HepG2 (cell line): ENCODE measurements around the gene SUN5. TPM values are rescaled to one million over a fixed set of nuclear protein-coding genes. Genes with fewer than 3 reads are reported as not detected.
A peak's percentile ranks its signal among the peaks of the same experiment; 100 is the strongest.

ENCODE experiments used
- CBFB ChIP-seq: sonication (generic); formaldehyde crosslinking; IDR thresholded peaks from 2 replicates; pipeline ENCODE4 v1.4.0; 2020; ENCODE audit warnings: missing genetic modification reagents
- GABPB1 ChIP-seq: IDR thresholded peaks from 2 replicates; pipeline ENCODE4 v1.6.1; 2016; ENCODE audit warnings: mild to moderate bottlenecking, missing genetic modification reagents, moderate library complexity, missing compliant biosample characterization
- HDAC1 ChIP-seq: sonication (generic); formaldehyde crosslinking; IDR thresholded peaks from 2 replicates; pipeline ENCODE4 v1.5.1; 2020; ENCODE audit warnings: mild to moderate bottlenecking, missing genetic modification reagents
- HHEX ChIP-seq: IDR thresholded peaks from 2 replicates; pipeline ENCODE4 v1.6.1; 2016; ENCODE audit warnings: control low read depth
- KMT2A ChIP-seq: sonication (generic); formaldehyde crosslinking; IDR thresholded peaks from 2 replicates; pipeline ENCODE4 v1.4.0; 2020; ENCODE audit warnings: missing genetic modification reagents
- NCOA5 ChIP-seq: sonication (generic); formaldehyde crosslinking; IDR thresholded peaks from 2 replicates; pipeline ENCODE4 v1.4.0; 2020; ENCODE audit warnings: missing genetic modification reagents
- SPEN ChIP-seq: sonication (generic); formaldehyde crosslinking; IDR thresholded peaks from 2 replicates; pipeline ENCODE4 v1.5.1; 2020; ENCODE audit warnings: low read depth, mild to moderate bottlenecking, missing genetic modification reagents
- ZFP1 ChIP-seq: IDR thresholded peaks from 2 replicates; pipeline ENCODE4 v1.6.1; 2016
- polyA plus RNA-seq, 8 experiments: library from polyadenylated mRNA; depleted of rRNA in 3 of 8; stranded (reverse) in 7 of 8; unstranded in 1 of 8; fragments of >200 nt; fragmentation: Illumina TruSeq in 4 of 8; extraction: Trizol in 4 of 8; gene quantifications; 2 replicates each; pipeline versions ENCODE4 v1.2.1 to v1.2.3, GENCODE V29; 2011 to 2016; ENCODE audit warnings: low read depth in 4 of 8, missing spikeins in 1 of 8, mixed read lengths in 1 of 8; ENCODE audit not compliant: insufficient read depth in 1 of 8
- total RNA-seq, 5 experiments: library from RNA; depleted of rRNA; stranded (reverse); fragments of >200 nt; fragmentation: Illumina TruSeq; extraction: Trizol; gene quantifications; 2 replicates each; pipeline ENCODE4 v1.2.3, GENCODE V29; 2016; ENCODE audit warnings: low read depth in 1 of 5
- TF ChIP-seq, protein P1 (sequence below): sonication (generic); formaldehyde crosslinking; conservative IDR thresholded peaks from 2 replicates; pipeline ENCODE4 v1.8.1; 2023; ENCODE audit warnings: missing genetic modification reagents
- TF ChIP-seq, protein P2 (sequence below): sonication (generic); formaldehyde crosslinking; IDR thresholded peaks from 2 replicates; pipeline ENCODE4 v1.5.1; 2020; ENCODE audit warnings: mild to moderate bottlenecking, missing genetic modification reagents, borderline replicate concordance
- TF ChIP-seq, protein P3 (sequence below): sonication (generic); formaldehyde crosslinking; IDR thresholded peaks from 2 replicates; pipeline ENCODE4 v1.8.1; 2023; ENCODE audit warnings: mild to moderate bottlenecking, missing genetic modification reagents
- TF ChIP-seq, protein P4 (sequence below): sonication (generic); formaldehyde crosslinking; IDR thresholded peaks from 2 replicates; pipeline ENCODE4; 2020; ENCODE audit warnings: missing genetic modification reagents, mild to moderate bottlenecking, borderline replicate concordance
- TF ChIP-seq, protein P5 (sequence below): fragments of 450-650 bp; IDR thresholded peaks from 2 replicates; pipeline ENCODE4 v1.6.1; 2017
- TF ChIP-seq, protein P6 (sequence below): sonication (generic); formaldehyde crosslinking; IDR thresholded peaks from 2 replicates; pipeline ENCODE4 v1.4.0; 2020; ENCODE audit warnings: missing genetic modification reagents

SUN5 gene
- total and polyA plus RNA-seq, 2 of the 13 experiments (the other 11 are each of a cell fraction or from before 2014, with no cell fraction given) = not detected

DNA sequence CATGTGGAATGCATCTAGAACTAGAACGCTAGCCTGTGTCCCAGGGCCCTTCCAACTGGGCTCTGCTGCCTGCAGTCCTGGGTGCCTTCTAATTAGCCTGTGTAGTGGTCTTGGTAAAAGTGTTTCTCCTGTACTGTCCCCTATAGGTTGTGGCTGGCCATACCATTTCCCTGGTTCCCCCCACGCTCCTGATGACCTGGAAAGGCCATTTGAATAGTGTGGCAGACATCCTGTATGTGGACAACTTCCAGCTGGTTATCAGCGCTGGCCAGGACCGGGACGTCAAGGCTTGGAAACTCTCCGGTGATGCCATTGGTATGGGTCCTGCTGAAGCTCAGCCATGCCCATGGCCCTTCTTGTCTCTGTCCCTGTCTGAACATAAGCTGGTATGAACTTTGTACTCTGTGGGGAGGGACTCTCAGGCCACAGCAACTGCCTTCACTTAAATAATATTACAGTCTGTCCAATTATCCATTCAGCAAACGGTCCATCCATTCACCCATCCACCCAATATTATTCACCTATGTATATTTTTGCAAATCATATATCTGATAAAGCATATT, 60.7 kb downstream of the SUN5 start (continued):
- TF ChIP-seq, protein P1, sequence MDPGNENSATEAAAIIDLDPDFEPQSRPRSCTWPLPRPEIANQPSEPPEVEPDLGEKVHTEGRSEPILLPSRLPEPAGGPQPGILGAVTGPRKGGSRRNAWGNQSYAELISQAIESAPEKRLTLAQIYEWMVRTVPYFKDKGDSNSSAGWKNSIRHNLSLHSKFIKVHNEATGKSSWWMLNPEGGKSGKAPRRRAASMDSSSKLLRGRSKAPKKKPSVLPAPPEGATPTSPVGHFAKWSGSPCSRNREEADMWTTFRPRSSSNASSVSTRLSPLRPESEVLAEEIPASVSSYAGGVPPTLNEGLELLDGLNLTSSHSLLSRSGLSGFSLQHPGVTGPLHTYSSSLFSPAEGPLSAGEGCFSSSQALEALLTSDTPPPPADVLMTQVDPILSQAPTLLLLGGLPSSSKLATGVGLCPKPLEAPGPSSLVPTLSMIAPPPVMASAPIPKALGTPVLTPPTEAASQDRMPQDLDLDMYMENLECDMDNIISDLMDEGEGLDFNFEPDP (CRISPR knock-in tag) = 0 out of 2 replicates have a peak, but pooled peaks have one; percentile 42
- no peak for TF ChIP-seq HDAC1 (CRISPR knock-in tag)
- TF ChIP-seq, protein P2, sequence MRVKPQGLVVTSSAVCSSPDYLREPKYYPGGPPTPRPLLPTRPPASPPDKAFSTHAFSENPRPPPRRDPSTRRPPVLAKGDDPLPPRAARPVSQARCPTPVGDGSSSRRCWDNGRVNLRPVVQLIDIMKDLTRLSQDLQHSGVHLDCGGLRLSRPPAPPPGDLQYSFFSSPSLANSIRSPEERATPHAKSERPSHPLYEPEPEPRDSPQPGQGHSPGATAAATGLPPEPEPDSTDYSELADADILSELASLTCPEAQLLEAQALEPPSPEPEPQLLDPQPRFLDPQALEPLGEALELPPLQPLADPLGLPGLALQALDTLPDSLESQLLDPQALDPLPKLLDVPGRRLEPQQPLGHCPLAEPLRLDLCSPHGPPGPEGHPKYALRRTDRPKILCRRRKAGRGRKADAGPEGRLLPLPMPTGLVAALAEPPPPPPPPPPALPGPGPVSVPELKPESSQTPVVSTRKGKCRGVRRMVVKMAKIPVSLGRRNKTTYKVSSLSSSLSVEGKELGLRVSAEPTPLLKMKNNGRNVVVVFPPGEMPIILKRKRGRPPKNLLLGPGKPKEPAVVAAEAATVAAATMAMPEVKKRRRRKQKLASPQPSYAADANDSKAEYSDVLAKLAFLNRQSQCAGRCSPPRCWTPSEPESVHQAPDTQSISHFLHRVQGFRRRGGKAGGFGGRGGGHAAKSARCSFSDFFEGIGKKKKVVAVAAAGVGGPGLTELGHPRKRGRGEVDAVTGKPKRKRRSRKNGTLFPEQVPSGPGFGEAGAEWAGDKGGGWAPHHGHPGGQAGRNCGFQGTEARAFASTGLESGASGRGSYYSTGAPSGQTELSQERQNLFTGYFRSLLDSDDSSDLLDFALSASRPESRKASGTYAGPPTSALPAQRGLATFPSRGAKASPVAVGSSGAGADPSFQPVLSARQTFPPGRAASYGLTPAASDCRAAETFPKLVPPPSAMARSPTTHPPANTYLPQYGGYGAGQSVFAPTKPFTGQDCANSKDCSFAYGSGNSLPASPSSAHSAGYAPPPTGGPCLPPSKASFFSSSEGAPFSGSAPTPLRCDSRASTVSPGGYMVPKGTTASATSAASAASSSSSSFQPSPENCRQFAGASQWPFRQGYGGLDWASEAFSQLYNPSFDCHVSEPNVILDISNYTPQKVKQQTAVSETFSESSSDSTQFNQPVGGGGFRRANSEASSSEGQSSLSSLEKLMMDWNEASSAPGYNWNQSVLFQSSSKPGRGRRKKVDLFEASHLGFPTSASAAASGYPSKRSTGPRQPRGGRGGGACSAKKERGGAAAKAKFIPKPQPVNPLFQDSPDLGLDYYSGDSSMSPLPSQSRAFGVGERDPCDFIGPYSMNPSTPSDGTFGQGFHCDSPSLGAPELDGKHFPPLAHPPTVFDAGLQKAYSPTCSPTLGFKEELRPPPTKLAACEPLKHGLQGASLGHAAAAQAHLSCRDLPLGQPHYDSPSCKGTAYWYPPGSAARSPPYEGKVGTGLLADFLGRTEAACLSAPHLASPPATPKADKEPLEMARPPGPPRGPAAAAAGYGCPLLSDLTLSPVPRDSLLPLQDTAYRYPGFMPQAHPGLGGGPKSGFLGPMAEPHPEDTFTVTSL = no peak
- TF ChIP-seq CBFB (CRISPR knock-in tag) = no peak
- TF ChIP-seq, protein P3, sequence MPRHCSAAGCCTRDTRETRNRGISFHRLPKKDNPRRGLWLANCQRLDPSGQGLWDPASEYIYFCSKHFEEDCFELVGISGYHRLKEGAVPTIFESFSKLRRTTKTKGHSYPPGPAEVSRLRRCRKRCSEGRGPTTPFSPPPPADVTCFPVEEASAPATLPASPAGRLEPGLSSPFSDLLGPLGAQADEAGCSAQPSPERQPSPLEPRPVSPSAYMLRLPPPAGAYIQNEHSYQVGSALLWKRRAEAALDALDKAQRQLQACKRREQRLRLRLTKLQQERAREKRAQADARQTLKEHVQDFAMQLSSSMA (CRISPR knock-in tag) = no peak
- TF ChIP-seq, protein P4, sequence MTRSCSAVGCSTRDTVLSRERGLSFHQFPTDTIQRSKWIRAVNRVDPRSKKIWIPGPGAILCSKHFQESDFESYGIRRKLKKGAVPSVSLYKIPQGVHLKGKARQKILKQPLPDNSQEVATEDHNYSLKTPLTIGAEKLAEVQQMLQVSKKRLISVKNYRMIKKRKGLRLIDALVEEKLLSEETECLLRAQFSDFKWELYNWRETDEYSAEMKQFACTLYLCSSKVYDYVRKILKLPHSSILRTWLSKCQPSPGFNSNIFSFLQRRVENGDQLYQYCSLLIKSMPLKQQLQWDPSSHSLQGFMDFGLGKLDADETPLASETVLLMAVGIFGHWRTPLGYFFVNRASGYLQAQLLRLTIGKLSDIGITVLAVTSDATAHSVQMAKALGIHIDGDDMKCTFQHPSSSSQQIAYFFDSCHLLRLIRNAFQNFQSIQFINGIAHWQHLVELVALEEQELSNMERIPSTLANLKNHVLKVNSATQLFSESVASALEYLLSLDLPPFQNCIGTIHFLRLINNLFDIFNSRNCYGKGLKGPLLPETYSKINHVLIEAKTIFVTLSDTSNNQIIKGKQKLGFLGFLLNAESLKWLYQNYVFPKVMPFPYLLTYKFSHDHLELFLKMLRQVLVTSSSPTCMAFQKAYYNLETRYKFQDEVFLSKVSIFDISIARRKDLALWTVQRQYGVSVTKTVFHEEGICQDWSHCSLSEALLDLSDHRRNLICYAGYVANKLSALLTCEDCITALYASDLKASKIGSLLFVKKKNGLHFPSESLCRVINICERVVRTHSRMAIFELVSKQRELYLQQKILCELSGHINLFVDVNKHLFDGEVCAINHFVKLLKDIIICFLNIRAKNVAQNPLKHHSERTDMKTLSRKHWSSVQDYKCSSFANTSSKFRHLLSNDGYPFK (CRISPR knock-in tag) = no peak
- TF ChIP-seq, protein P5, sequence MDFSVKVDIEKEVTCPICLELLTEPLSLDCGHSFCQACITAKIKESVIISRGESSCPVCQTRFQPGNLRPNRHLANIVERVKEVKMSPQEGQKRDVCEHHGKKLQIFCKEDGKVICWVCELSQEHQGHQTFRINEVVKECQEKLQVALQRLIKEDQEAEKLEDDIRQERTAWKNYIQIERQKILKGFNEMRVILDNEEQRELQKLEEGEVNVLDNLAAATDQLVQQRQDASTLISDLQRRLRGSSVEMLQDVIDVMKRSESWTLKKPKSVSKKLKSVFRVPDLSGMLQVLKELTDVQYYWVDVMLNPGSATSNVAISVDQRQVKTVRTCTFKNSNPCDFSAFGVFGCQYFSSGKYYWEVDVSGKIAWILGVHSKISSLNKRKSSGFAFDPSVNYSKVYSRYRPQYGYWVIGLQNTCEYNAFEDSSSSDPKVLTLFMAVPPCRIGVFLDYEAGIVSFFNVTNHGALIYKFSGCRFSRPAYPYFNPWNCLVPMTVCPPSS = no peak
- TF ChIP-seq ZFP1 (CRISPR knock-in tag) = no peak
- no peak for TF ChIP-seq SPEN
- no peak for TF ChIP-seq KMT2A (CRISPR knock-in tag)
- no peak for TF ChIP-seq NCOA5
- no peak for TF ChIP-seq GABPB1
- no peak for TF ChIP-seq HHEX (CRISPR knock-in tag)
- TF ChIP-seq, protein P6, sequence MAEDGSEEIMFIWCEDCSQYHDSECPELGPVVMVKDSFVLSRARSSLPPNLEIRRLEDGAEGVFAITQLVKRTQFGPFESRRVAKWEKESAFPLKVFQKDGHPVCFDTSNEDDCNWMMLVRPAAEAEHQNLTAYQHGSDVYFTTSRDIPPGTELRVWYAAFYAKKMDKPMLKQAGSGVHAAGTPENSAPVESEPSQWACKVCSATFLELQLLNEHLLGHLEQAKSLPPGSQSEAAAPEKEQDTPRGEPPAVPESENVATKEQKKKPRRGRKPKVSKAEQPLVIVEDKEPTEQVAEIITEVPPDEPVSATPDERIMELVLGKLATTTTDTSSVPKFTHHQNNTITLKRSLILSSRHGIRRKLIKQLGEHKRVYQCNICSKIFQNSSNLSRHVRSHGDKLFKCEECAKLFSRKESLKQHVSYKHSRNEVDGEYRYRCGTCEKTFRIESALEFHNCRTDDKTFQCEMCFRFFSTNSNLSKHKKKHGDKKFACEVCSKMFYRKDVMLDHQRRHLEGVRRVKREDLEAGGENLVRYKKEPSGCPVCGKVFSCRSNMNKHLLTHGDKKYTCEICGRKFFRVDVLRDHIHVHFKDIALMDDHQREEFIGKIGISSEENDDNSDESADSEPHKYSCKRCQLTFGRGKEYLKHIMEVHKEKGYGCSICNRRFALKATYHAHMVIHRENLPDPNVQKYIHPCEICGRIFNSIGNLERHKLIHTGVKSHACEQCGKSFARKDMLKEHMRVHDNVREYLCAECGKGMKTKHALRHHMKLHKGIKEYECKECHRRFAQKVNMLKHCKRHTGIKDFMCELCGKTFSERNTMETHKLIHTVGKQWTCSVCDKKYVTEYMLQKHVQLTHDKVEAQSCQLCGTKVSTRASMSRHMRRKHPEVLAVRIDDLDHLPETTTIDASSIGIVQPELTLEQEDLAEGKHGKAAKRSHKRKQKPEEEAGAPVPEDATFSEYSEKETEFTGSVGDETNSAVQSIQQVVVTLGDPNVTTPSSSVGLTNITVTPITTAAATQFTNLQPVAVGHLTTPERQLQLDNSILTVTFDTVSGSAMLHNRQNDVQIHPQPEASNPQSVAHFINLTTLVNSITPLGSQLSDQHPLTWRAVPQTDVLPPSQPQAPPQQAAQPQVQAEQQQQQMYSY = no peak
